ENCODE results near the gene KIF26A.

DNA sequence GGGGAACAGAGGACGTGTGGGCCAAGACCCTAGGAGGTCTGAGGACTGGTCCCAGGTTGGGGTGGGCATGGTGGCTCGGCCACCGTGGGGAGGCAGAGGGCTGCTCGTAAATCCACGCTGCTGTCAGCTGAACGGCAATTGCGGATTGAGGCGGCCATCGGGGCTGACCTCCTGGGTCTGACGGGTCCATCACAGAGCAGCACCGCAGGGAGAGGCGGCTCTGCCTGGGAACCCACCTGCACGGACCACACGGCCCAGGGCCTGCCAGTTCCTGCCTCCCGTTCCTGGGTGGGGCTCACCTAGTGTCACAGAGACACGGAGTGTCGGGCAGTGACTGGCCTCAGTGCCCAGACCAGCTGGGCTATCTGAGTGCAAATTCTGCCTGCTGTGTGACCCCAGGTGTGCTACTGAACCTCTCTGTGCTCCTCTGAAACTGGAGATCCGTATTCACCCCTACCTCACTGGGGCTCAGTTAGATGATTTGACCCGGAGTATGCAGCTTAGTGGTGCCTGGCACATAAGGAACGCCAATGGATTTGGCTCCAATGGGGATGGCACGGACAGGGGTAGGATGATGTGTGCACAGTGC lies 53.1 kb downstream of the KIF26A start:
- TF ChIP-seq, protein P1, sequence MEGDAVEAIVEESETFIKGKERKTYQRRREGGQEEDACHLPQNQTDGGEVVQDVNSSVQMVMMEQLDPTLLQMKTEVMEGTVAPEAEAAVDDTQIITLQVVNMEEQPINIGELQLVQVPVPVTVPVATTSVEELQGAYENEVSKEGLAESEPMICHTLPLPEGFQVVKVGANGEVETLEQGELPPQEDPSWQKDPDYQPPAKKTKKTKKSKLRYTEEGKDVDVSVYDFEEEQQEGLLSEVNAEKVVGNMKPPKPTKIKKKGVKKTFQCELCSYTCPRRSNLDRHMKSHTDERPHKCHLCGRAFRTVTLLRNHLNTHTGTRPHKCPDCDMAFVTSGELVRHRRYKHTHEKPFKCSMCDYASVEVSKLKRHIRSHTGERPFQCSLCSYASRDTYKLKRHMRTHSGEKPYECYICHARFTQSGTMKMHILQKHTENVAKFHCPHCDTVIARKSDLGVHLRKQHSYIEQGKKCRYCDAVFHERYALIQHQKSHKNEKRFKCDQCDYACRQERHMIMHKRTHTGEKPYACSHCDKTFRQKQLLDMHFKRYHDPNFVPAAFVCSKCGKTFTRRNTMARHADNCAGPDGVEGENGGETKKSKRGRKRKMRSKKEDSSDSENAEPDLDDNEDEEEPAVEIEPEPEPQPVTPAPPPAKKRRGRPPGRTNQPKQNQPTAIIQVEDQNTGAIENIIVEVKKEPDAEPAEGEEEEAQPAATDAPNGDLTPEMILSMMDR (IDR thresholded peaks at IDR 0.05): no peak
- TF ChIP-seq POLR2A (IDR thresholded peaks at IDR 0.05): no peak
- no peak for TF ChIP-seq POLR2AphosphoS5 (IDR thresholded peaks at IDR 0.05)

Measured in breast epithelium (tissue), 3 donors.